HEK293 (cell line): Measurements from ENCODE around the gene TEX2.

Experiments
- AEBP2 ChIP-seq: fragments of 450-650 bp; formaldehyde crosslinking; IDR thresholded peaks from 2 replicates; pipeline ENCODE4 v1.5.1; 2016; ENCODE audit warnings: missing biosample characterization, missing genetic modification characterization, borderline replicate concordance
- CTCF ChIP-seq: fragments of 450-650 bp; formaldehyde crosslinking; IDR thresholded peaks from 2 replicates; pipeline ENCODE4 v1.5.1; 2016; ENCODE audit warnings: missing biosample characterization, missing genetic modification characterization
- KLF10 ChIP-seq: fragments of 450-650 bp; IDR thresholded peaks from 2 replicates; pipeline ENCODE4 v1.5.1; 2018; ENCODE audit warnings: missing biosample characterization, mild to moderate bottlenecking, missing genetic modification characterization
- PRDM1 ChIP-seq: fragments of 450-650 bp; formaldehyde crosslinking; IDR thresholded peaks from 2 replicates; pipeline ENCODE4; 2016; ENCODE audit warnings: missing biosample characterization, missing genetic modification characterization
- ZNF10 ChIP-seq: fragments of 450-650 bp; formaldehyde crosslinking; IDR thresholded peaks from 2 replicates; pipeline ENCODE4 v1.5.1; 2017; ENCODE audit warnings: missing biosample characterization, missing genetic modification characterization
- ZNF133 ChIP-seq: fragments of 450-650 bp; formaldehyde crosslinking; IDR thresholded peaks from 2 replicates; pipeline ENCODE4 v1.5.1; 2016; ENCODE audit warnings: missing biosample characterization, missing genetic modification characterization
- ZNF174 ChIP-seq: fragments of 450-650 bp; formaldehyde crosslinking; IDR thresholded peaks from 2 replicates; pipeline ENCODE4 v1.5.0; 2017; ENCODE audit warnings: missing biosample characterization, mild to moderate bottlenecking, missing genetic modification characterization
- ZNF23 ChIP-seq: fragments of 450-650 bp; formaldehyde crosslinking; IDR thresholded peaks from 2 replicates; pipeline ENCODE4 v1.5.1; 2016; ENCODE audit warnings: missing biosample characterization, missing genetic modification characterization, borderline replicate concordance
- ZNF274 ChIP-seq, 2 experiments: fragments of 200-500 bp in 1 of 2; fragments of 450-650 bp in 1 of 2; sonication (Bioruptor generic) in 1 of 2; formaldehyde crosslinking in 1 of 2; IDR thresholded peaks; 2 replicates each; pipeline versions ENCODE4 v1.5.1 to v1.6.1; 2014 to 2016; ENCODE audit warnings: borderline replicate concordance in 1 of 2, inconsistent platforms in 1 of 2, low read length in 1 of 2, missing biosample characterization in 1 of 2, missing genetic modification characterization in 1 of 2
- ZNF302 ChIP-seq: fragments of 450-650 bp; formaldehyde crosslinking; IDR thresholded peaks from 2 replicates; pipeline ENCODE4 v1.5.1; 2016; ENCODE audit warnings: missing biosample characterization, missing genetic modification characterization, low read depth
- ZNF391 ChIP-seq: fragments of 450-650 bp; formaldehyde crosslinking; IDR thresholded peaks from 2 replicates; pipeline ENCODE4 v1.5.1; 2016; ENCODE audit warnings: low read depth, missing biosample characterization, missing genetic modification characterization, borderline replicate concordance
- ZNF449 ChIP-seq: fragments of 450-650 bp; formaldehyde crosslinking; IDR thresholded peaks from 2 replicates; pipeline ENCODE4 v1.5.1; 2017; ENCODE audit warnings: missing biosample characterization, mild to moderate bottlenecking, missing genetic modification characterization, moderate library complexity
- ZNF660 ChIP-seq: fragments of 450-650 bp; IDR thresholded peaks from 2 replicates; pipeline ENCODE4 v1.5.1; 2018; ENCODE audit warnings: missing biosample characterization, mild to moderate bottlenecking, missing genetic modification characterization

DNA sequence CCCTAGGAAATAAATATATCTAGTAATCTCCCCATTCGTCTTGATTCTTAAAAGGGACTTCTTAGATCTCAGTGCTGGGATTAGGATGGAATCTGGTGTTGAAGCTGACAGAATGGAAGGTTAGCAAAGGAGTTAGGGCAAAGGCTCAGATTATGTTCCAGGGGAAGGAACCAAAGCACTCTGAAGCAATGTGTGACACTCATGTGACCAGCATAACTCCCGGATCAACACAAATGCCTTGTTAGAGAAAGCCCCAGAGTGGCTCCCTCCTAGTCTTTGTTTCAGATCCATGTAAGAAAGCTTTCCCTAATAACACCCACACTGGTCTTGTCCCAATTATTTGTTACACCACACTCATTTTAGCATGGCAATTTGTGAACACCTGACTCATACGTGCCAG, 70.5 kb downstream of the TEX2 start:
- no peak for TF ChIP-seq PRDM1 (tag by site-specific recombination)
- no peak for TF ChIP-seq ZNF449 (tag by site-specific recombination)
- TF ChIP-seq ZNF133 (tag by site-specific recombination) = no peak
- TF ChIP-seq ZNF23 (tag by site-specific recombination) = no peak
- TF ChIP-seq ZNF274 (IDR thresholded peaks at IDR 0.05; ENCODE audit: low read length) = no peak
- no peak for TF ChIP-seq ZNF274 (tag by site-specific recombination; IDR thresholded peaks at IDR 0.05; ENCODE audit: borderline replicate concordance)
- no peak for TF ChIP-seq CTCF (tag by site-specific recombination)
- no peak for TF ChIP-seq AEBP2 (tag by site-specific recombination)
- no peak for TF ChIP-seq ZNF302 (tag by site-specific recombination)
- TF ChIP-seq ZNF174 (tag by site-specific recombination) = no peak
- no peak for TF ChIP-seq KLF10
- TF ChIP-seq ZNF660 = no peak
- no peak for TF ChIP-seq ZNF10 (tag by site-specific recombination)
- no peak for TF ChIP-seq ZNF391 (tag by site-specific recombination)
